ENCODE data around the gene FLVCR2.

The FLVCR2 gene, protein sequence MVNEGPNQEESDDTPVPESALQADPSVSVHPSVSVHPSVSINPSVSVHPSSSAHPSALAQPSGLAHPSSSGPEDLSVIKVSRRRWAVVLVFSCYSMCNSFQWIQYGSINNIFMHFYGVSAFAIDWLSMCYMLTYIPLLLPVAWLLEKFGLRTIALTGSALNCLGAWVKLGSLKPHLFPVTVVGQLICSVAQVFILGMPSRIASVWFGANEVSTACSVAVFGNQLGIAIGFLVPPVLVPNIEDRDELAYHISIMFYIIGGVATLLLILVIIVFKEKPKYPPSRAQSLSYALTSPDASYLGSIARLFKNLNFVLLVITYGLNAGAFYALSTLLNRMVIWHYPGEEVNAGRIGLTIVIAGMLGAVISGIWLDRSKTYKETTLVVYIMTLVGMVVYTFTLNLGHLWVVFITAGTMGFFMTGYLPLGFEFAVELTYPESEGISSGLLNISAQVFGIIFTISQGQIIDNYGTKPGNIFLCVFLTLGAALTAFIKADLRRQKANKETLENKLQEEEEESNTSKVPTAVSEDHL

DNA sequence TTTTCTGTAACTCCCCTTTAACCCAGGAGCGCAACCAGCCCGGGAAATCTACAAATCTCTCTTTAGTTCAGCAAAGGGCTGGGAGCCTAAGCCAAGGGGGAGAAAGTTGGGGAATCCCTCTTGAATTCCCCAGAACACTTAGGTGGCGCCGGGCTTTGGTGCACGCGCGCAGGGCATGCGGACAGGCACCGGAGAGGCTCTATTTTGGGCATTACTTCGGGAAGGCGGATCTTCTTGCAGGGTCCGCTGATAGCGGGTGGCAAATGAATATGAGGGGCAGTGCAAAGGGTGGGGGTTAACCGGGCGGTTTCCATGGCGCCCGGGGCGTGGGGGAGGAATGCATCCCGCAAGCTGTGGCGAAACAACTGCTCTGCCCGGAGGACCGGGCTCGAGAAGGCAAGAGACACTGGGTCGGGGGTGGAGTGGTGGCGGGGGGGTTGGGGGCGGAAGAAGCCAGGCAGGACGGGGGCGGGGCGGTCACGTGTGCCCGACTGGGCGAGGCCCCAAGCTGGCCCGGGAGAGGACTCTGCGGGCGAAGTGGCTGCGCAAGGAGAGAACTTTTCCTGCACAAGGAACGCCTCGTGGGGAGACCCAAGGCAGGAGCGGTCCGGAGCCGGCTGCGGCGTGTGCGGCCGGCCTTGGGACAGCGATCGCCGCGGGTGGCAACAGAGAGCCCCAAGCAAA lies at the start of gene FLVCR2:
TSS of gene FLVCR2 (plus strand) at position 519 of the 684 bp plus-strand sequence. CDS start 353 bp downstream, outside the sequence.
- peak; percentile 34 for DNase-seq

DNA sequence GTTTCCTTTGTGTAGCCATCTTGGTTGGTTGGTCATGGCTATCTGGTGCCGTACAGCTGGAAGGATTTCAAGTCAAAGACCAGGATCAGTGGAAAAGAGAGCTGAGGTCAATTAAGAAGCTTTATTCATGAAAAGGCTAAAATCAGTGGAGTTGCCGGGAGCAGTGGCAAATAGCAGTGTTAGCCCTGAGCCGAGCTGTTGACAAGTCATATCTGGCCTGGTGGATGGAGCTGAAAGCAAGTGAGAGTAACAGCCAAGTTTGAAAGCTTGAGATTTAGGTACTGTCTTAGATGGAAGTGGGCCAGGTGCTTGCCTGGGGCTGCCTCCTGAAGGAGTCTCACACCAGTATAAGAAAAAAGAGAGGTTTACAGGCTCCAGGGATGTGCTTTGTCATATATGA lies 47.2 kb upstream of the FLVCR2 start:
- DNase-seq = no peak

DNA sequence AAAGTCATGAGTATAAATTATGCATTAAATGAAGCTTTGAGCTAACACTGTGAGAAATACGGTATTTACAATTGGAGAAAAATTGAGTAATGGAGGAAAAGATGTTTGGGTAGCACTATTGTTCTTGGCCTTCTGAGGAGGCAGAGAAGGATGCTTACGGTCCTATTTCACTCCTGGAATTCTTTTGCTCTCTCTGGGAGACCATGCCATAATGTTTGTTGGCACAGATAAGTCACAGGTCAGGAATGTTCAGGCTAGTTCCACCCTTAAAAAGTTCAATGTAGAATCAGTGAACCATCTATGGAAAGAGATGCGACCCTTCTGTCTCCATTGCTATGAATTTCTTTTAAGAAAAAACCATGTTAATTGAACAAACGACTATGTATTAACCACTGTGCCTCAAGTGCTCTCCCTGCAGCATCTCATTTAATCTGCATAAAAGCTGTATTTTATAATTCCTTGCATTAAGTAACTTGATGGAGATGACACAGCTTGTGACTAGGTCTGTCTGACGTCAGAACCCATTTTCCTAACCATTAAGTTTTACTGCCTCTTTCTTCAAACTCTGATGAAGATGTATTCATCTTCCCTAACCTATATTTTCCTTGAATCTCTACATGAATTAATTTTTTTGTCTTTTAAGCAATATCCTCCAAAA lies 46.6 kb upstream of the FLVCR2 start:
- no peak for DNase-seq

DNA sequence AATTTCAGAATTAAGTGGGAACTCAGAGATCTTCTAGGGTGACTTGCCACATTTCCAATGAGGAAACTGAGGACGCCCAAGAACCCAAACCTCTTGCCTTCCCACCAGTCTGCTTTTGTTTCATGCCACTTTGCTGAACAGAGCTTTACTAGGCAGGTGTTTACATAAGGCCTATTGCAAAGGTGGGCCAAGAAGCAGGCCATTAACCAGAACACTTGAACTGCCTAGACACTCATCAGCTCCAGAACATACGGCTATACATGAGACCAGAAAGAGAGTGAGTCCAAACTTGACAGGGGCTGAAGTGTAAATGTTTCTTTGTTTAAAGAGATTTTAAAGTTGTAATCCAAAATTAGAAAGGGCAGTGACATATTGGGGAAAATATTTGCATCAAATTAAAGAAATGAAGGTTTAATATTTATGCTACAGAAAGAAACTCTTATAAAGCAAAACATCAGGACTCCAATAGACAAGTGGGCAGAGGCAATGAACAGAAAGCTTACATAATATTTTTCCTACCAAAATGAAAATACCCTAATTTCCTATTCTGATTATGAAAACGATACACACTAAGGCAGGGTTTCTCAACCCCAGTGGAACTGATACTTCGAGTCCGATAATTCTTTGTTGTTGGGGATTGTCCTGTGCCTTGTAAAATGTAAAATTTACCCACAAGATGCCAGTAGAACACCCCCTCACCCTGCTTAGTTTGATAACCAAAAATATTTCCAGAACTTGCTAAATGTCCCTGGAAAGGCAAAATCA lies 44.4 kb upstream of the FLVCR2 start:
- no peak for DNase-seq

DNA sequence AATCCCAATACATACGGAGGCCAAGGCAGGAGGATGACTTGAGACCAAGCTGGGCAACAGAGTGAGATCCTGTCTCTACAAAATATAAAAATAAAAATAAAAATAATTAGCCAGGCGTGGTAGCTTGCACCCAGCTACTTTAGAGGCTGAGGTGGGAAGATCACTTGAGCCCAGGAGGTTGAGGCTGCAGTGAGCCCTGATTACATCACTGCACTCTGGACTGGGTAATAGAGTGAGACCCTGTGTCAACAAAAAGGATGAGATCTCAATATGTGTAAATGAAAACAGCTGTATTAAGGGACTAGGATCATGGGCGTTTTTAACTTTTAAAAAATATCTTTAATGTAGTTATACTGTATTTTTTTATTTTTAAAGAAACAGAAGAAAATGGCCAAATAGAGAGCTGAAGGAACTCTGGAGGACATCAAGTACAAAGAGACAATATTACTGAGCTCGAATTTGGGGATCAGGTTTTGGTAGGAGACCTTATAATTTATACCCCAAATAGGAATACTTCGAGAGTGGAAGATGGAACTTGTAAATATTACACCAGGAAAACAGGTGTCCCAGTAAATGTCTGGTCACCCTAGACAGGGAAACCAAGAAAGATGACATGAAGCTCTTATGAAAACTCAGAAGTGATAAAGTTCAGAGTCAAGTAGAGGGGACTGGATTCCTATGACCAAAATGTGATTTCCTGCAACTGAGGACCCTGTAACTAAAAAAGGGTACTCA lies 43.1 kb upstream of the FLVCR2 start:
- DNase-seq = no peak

DNA sequence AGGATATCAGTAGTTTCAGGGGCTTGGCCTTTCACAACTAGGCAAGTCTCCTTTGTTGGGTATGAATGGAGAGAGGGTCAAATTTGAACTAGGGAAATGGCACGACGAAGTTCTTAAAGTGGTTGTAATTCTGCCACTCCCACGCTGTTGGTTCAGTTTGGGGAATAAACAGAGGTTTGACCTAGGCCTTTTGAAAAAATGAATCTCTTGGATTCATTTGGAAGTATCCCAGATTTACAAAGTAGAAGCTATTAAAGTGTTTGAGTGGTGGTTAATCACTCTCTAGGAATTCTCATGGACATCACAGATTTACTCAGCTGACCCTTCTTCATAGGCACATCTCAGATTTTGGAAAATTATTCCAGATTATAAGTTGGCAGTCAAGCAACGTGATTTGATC lies 41.3 kb upstream of the FLVCR2 start:
- no peak for DNase-seq

DNA sequence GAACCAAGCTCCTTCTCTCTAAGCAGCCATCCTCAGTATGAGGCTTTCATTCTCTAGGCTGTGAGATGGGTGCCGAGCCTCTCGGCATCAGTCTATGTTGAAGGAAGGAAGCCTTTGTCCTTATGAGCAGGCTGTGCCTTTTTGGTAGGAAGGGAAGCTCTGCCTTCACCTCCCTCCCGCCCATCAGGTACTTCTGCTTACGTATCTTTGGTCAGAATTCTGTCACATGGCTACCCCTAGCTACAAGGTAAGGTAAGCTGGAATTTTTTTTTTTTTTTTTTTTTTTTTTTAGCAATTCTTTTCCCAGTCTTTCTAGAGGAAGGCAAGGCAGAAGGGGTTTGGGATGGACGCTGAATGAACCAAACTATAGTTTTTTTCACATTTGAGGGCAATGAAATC lies 39.3 kb upstream of the FLVCR2 start:
- no peak for DNase-seq

DNA sequence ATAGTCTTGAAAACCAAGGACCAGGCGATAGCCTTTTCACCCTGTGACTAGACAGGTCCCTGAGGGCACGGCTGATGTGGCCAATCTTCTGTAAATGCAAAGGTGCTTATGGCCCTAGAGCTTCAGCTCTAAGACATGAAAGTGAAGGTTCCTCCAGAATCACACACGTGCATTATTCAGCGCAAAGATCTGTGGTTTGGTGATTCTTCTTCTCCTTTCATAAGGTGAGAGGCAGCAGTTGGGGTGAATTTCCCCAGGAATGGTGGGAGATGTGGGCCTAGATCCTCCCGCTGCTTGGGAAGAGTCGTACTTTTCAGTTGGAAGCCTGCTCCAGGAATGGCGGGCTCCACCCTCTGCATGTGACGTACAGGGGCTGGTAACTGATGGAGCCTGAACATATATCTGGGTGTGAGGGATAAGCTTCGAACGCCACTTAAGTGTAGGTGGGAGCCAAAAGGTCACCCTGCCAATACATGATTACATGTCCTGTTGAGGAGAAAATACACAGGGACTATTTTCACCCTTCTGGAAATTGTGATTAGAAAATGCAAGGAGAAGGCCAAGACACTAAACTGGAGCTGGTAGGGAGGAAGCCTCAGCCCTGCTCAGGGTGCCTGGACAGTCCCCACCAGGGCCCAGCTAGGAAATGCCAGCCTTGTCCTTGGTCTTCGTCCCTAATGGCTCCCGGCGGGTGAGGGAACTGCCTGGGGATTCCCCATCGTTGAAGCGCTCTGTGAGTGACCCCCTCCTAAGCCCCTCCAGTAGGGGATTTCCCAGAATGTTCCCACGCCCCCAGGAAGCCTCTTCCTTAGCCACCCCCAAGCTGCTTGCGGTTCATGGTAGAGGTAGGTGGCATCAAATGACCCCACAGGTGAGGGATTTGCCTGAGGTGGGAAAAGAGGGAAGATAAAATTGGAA lies 38.6 kb upstream of the FLVCR2 start:
- DNase-seq = no peak

DNA sequence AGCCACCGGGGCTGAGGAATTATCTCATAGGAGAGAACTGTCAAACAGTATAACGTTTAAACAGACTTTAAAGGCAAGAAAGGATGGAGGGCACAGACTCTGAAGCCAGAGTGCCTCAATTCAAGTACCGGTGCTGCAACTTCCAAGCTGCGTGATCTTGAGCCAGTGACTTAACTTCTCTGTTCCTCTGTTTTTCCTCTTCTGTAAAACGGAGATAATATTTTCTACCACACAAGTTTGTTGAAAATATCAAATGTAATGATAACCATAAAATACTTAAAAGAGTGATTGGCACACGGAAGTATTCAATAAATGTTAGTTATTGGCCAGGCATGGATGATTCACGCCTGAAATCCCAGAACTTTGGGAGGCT lies 38.0 kb upstream of the FLVCR2 start:
- no peak for DNase-seq

DNA sequence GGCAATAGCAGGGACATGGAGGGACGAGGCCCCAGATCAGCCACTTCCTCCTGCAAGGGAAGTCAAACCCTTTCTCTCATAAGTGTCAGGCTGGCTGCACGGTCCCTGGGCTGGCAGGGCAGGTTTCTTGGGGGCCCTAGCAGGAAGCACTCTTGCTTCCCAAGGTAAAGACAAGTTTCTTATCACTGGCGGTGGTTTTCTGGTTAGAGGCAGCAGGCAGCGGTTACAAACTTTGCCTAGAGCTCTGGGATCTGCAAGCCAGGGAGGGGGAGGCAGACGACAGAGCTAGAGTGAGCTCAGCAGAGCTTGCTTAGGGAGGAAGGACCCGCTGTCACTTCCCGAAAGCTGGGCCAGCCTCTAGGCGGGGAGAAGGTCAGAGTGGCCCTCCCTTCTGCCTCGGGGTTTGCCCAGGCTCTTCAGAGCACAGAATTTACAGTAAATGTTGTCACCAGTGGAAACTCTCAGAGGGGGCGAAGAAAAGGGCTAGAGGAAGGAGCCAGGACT lies 35.8 kb upstream of the FLVCR2 start:
- DNase-seq = no peak

DNA sequence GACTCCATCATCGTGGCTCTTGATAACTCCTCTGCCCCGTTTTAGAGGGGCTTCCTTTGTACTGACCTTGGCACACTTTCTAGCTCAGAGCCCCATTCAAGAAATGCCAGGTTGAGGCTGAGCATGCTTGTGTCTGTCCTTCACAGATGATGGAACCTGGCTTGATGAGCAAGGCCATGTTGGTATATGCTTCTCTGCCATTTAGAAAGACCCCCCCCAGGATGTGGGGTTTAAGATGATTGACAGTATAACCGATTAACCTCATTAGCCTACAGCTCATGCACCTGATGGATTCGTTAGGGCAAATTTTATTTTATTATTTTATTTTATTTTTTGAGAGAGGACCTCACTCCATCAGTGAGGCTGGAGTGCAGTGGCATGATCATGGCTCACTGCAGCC lies 35.2 kb upstream of the FLVCR2 start:
- DNase-seq = no peak

DNA sequence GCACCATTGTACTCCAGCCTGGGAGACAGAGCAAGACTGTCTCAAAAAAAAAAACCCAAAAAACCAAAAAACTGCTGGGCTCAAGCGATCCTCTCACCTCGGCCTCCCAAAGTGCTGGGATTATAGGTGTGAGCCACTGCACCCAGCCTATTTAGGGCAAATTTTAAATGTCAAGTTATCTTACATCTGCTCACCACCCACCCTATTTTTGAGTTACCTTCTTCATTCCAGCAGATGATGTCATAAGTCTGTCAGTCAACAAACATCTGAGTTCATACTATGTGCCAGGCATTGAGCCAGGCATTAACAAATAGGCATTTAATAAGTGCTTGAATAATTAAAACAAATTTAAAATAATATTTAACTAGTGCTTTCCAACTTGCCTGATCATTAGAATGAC lies 34.6 kb upstream of the FLVCR2 start:
- DNase-seq = no peak

DNA sequence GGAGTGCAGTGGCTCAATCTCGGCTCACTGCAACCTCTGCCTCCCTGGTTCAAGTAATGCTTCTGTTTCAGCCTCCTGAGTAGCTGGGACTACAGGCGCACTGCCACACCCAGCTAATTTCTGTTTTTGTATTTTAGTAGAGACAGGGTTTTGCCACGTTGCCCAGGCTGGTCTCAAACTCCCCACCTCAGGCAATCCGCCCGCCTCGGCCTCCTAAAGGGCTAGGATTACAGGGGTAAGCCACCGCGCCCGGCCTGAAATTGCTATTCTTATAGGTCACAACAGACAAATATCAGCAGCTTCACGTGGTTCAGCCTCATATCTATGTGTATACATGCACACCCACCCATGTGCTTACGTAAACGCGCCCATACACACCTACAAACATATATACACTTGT lies 32.5 kb upstream of the FLVCR2 start:
- no peak for DNase-seq

DNA sequence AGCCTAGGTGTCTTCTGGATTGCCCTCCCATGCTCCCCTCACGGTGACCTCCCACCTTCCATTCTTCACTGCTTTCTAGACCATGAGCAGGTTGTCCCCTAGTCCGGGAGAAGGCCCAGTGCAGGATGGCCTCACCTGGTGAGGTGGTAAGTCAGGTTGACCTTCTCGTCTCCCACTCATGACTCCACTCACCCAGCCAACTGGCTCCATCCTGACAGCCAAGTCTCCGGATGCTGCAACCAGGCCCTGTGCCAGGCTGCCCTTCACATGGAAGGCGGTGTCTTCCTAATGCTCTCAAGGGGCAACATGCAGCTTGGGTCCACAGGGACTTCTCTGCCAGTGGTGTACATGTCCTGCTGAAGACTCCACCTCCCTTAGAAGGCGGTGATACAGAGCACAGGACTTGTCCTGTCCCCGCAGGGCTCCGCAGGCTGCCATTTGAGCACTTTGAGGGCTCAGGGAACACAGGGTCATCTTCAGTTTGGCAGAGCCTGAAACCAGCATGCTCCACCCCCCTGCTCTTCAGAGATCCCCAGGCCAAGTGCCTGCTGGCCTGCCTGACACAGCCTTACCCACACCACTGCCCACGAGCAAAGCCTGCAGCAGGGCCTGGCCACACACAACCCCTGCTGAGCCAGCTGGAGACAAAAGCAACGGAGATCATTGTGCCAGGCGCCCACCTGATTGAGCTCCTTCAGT lies 30.7 kb upstream of the FLVCR2 start:
- DNase-seq = no peak

DNA sequence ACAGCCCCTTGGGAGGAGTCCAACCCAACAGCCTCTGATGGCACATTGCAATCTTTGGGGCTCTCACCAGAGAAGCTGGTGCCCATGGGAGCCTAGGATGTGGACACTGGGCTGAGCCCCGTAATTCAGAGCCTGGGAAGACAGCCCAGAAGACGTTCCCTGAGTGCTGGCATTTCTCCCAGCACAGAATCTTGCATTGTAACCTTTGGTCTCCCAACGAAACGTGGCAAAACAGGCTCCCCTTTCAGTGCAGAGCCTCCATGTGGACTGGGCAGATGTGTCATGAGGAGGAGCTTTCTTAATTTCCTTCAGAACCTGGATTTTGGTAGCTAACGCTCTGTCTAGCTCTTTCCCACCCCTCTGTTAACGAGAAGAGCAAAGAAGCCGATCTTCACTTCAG lies 29.9 kb upstream of the FLVCR2 start:
- DNase-seq = no peak

DNA sequence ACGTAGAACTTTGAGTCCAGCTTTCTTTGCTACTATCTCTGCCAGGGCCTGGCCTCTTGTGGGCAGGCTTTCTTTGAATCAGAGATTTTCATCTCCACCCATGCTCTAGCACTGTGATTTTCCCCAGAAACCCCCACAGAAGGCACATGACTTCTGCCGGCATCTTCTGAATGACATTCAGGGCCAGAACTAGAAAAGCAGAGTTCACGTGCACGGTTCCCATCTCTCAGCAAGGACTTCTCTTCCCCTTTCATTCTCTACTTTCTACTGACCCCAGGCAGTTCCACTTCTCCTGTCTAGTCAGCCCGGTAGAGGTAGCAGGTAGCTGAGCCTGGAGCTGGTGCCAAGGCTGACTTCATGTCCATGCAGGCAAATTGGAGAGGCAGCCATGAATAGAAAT lies 29.3 kb upstream of the FLVCR2 start:
- DNase-seq = no peak

DNA sequence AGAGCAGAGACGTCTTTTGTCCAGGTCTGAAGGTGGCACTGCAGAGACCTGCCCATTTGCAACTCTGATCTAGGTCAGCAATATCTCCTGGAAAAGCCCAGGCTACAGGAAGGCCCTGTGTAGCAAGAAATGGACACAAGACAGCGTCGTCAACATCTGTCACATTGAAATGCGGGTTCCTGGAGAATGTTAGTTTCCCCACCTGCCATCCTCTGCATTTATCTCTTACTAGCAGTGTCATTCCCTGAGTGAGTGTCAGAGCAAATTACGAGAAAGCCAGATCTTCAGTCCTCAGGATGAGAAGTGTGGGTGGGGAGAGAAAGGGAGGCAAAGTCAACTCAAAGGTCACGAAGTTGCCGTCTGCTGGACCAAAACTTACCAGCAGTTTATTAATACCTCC lies 27.4 kb upstream of the FLVCR2 start:
- DNase-seq = no peak

DNA sequence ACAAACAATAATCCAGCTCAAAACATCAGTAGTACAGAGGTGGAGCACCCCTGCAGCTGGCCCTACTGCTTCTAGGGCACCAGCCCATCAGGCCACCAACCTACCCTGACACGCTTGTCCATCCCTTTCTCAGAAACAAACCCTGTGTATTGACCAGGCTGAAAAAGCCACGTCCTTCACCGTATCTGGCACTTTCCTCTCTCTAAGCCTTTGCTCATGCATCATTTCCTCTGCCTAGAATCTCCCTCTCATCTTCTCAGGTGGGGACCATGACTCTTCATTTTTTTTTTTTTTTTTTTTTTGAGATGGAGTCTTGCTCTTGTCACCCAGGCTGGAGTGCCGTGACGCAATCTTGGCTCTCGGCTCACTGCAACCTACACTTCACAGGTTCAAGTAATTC lies 25.3 kb upstream of the FLVCR2 start:
- no peak for DNase-seq

DNA sequence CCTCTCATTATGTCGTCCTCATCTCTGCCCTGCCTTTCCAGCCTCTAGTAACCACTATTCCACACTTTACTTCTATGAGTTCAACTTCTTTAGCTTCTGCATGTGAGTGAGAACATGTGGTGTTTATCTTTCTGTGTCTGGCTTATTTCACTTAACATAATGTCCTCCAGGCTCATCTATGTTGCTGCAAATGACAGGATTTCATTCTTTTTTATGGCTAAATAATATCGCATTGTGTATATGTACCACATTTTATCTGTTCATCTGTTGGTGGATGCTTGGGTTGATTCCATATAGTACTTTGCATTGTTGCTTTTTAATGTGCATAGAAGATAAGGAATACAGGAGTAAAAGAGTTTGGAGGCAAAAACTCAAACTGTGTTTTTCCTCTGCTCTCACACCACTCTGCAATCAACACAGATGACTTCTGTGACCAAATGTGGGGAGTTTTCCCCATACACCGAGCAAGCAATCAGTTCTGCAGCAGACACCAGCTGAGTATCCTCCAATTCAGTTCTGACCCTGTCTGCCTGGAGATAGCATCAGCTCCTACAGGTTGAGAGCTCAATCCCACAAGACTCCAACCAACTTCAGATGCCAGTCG lies 24.6 kb upstream of the FLVCR2 start:
- DNase-seq = no peak

DNA sequence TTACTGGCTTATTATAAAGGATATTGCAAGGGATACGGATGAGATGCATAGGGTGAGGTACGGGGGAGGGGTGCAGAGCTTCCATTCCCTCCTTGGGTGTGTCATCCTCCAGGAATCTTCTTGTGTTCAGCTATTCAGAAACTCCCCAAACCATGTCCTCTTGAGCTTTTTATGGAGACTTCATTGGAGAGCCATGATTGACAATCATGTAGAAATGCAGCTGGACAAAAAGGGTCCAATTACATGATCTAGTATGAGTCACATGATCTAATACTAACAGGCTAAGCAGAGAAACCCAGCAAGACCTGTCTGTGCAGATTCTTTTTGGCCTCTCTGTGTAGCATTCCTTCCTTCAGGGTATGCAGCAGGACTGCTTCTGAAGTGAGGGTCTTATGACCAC lies 23.9 kb upstream of the FLVCR2 start:
- DNase-seq = no peak

Measured in NCI-H1105 treated with DMSO at 0.1 percent for 48 hours (cell line).